T-helper 2 cell treated with Interferon-gamma antibody and Interleukin-4, amounts not matched to agents 5 μg/mL and 100 μg/mL, for 36 hours (primary cell): Measurements from ENCODE around the gene AFM.

Source experiments
- DNase-seq: peaks from one replicate; pipeline ENCODE4 v3.0.0; 2021; ENCODE audit warnings: low spot score
- H3K27ac Mint-ChIP-seq: one replicate; pipeline ENCODE4 v1.8.0; 2021; ENCODE audit warnings: mild to moderate bottlenecking, mixed read lengths
- H3K27me3 Mint-ChIP-seq: one replicate; pipeline ENCODE4 v1.8.0; 2021; ENCODE audit warnings: low read depth, mixed read lengths
- H3K36me3 Mint-ChIP-seq: one replicate; pipeline ENCODE4 v1.8.0; 2021; ENCODE audit warnings: low read depth, mixed read lengths
- H3K4me1 Mint-ChIP-seq: one replicate; pipeline ENCODE4 v1.8.0; 2021; ENCODE audit warnings: low read depth, mixed read lengths
- H3K4me3 Mint-ChIP-seq: one replicate; pipeline ENCODE4 v1.8.0; 2022; ENCODE audit warnings: mild to moderate bottlenecking, moderate library complexity, mixed read lengths
- H3K9me3 Mint-ChIP-seq: one replicate; pipeline ENCODE4 v1.8.0; 2021; ENCODE audit warnings: mixed read lengths

AFM gene

GRCh38 chr4:73458184-73459047, 23.1 kb upstream of the AFM start:
- H3K27me3 Mint-ChIP-seq, result no peaks in the 10 kb centered on the region
- no peak overlapping the region for H3K4me3 Mint-ChIP-seq
- DNase-seq, result no peak
- no peaks in the 10 kb centered on the region for H3K4me1 Mint-ChIP-seq
- no peaks in the 10 kb centered on the region for H3K36me3 Mint-ChIP-seq
- no peaks in the 10 kb centered on the region for H3K9me3 Mint-ChIP-seq
- H3K27ac Mint-ChIP-seq, result no peak overlapping the region

- H3K4me3 Mint-ChIP-seq, result no peak overlapping the region
- H3K27me3 Mint-ChIP-seq, result no peaks in the 10 kb centered on the region
- no peak overlapping the region for H3K27ac Mint-ChIP-seq
- H3K4me1 Mint-ChIP-seq, result no peaks in the 10 kb centered on the region
- DNase-seq, result no peak
- no peaks in the 10 kb centered on the region for H3K36me3 Mint-ChIP-seq
- H3K9me3 Mint-ChIP-seq, result no peaks in the 10 kb centered on the region
These were observed 22.5 kb upstream of the AFM start for GRCh38 chr4:73459048-73459421.

- Mint-ChIP-seq H3K27me3 (peaks cover 2% of the 10 kb centered on the region), H3K9me3 (no peaks in the 10 kb centered on the region), H3K4me3 (no peak overlapping the region), H3K36me3 (no peaks in the 10 kb centered on the region), H3K27ac (no peak overlapping the region), H3K4me1 (no peaks in the 10 kb centered on the region)
- no peak for DNase-seq
These were observed 20.5 kb upstream of the AFM start for GRCh38 chr4:73460913-73461522.

- Mint-ChIP-seq H3K27me3 (peaks cover 2% of the 10 kb centered on the region), H3K4me1 (no peaks in the 10 kb centered on the region), H3K9me3 (no peaks in the 10 kb centered on the region), H3K27ac (no peak overlapping the region), H3K4me3 (no peak overlapping the region), H3K36me3 (no peaks in the 10 kb centered on the region)
- no peak for DNase-seq
These were observed 13.4 kb upstream of the AFM start for GRCh38 chr4:73468170-73468569.

GRCh38 chr4:73470728-73471127, 10.8 kb upstream of the AFM start:
- Mint-ChIP-seq H3K9me3 (no peaks in the 10 kb centered on the region), H3K27ac (no peak overlapping the region), H3K36me3 (no peaks in the 10 kb centered on the region), H3K27me3 (peaks cover 2% of the 10 kb centered on the region), H3K4me3 (no peak overlapping the region), H3K4me1 (no peaks in the 10 kb centered on the region)
- DNase-seq, result no peak

- Mint-ChIP-seq H3K4me3 (no peak overlapping the region), H3K27ac (no peak overlapping the region), H3K36me3 (no peaks in the 10 kb centered on the region), H3K9me3 (no peaks in the 10 kb centered on the region), H3K4me1 (no peaks in the 10 kb centered on the region), H3K27me3 (no peaks in the 10 kb centered on the region)
- no peak for DNase-seq
These were observed 4.4 kb upstream of the AFM start for GRCh38 chr4:73477176-73477575.

GRCh38 chr4:73479323-73479722, 2.2 kb upstream of the AFM start:
- Mint-ChIP-seq H3K4me1 (no peaks in the 10 kb centered on the region), H3K27ac (no peak overlapping the region), H3K9me3 (no peaks in the 10 kb centered on the region), H3K4me3 (no peak overlapping the region), H3K27me3 (no peaks in the 10 kb centered on the region), H3K36me3 (no peaks in the 10 kb centered on the region)
- DNase-seq, result no peak

- Mint-ChIP-seq H3K4me3 (no peak overlapping the region), H3K36me3 (no peaks in the 10 kb centered on the region), H3K27ac (no peak overlapping the region), H3K27me3 (peaks cover 2% of the 10 kb centered on the region), H3K4me1 (no peaks in the 10 kb centered on the region), H3K9me3 (no peaks in the 10 kb centered on the region)
- DNase-seq, result no peak
These were observed 3.5 kb downstream of the AFM start for GRCh38 chr4:73485085-73485484.

- Mint-ChIP-seq H3K36me3 (no peaks in the 10 kb centered on the region), H3K27me3 (peaks cover 2% of the 10 kb centered on the region), H3K4me3 (no peak overlapping the region), H3K4me1 (no peaks in the 10 kb centered on the region), H3K9me3 (no peaks in the 10 kb centered on the region), H3K27ac (no peak overlapping the region)
- DNase-seq, result no peak
These were observed 4.1 kb downstream of the AFM start for GRCh38 chr4:73485596-73485995.

- no peaks in the 10 kb centered on the region for H3K9me3 Mint-ChIP-seq
- no peak for DNase-seq
- no peak overlapping the region for H3K27ac Mint-ChIP-seq
- H3K4me3 Mint-ChIP-seq, result no peak overlapping the region
- no peaks in the 10 kb centered on the region for H3K36me3 Mint-ChIP-seq
- no peaks in the 10 kb centered on the region for H3K4me1 Mint-ChIP-seq
- H3K27me3 Mint-ChIP-seq, result peaks cover 2% of the 10 kb centered on the region
These were observed 5.0 kb downstream of the AFM start for GRCh38 chr4:73486497-73486896.

- H3K36me3 Mint-ChIP-seq, result no peaks in the 10 kb centered on the region
- H3K4me3 Mint-ChIP-seq, result no peak overlapping the region
- peaks cover 2% of the 10 kb centered on the region for H3K27me3 Mint-ChIP-seq
- no peaks in the 10 kb centered on the region for H3K9me3 Mint-ChIP-seq
- no peak overlapping the region for H3K27ac Mint-ChIP-seq
- H3K4me1 Mint-ChIP-seq, result no peaks in the 10 kb centered on the region
- DNase-seq, result no peak
These were observed 5.7 kb downstream of the AFM start for GRCh38 chr4:73487233-73487632.

- no peaks in the 10 kb centered on the region for H3K36me3 Mint-ChIP-seq
- H3K4me3 Mint-ChIP-seq, result no peak overlapping the region
- DNase-seq, result no peak
- H3K9me3 Mint-ChIP-seq, result no peaks in the 10 kb centered on the region
- H3K27ac Mint-ChIP-seq, result no peak overlapping the region
- no peaks in the 10 kb centered on the region for H3K27me3 Mint-ChIP-seq
- no peaks in the 10 kb centered on the region for H3K4me1 Mint-ChIP-seq
These were observed 18.6 kb downstream of the AFM start for GRCh38 chr4:73499996-73500765.

- no peak overlapping the region for H3K27ac Mint-ChIP-seq
- H3K36me3 Mint-ChIP-seq, result no peaks in the 10 kb centered on the region
- no peaks in the 10 kb centered on the region for H3K27me3 Mint-ChIP-seq
- H3K9me3 Mint-ChIP-seq, result no peaks in the 10 kb centered on the region
- no peak for DNase-seq
- H3K4me3 Mint-ChIP-seq, result no peak overlapping the region
- no peaks in the 10 kb centered on the region for H3K4me1 Mint-ChIP-seq
These were observed 20.2 kb downstream of the AFM start for GRCh38 chr4:73501664-73502265.

- Mint-ChIP-seq H3K27me3 (no peaks in the 10 kb centered on the region), H3K4me3 (no peak overlapping the region), H3K36me3 (no peaks in the 10 kb centered on the region), H3K4me1 (no peaks in the 10 kb centered on the region), H3K27ac (no peak overlapping the region), H3K9me3 (no peaks in the 10 kb centered on the region)
- no peak for DNase-seq
These were observed 24.0 kb downstream of the AFM start for GRCh38 chr4:73505567-73505966.
